IMR-90 (cell line): ENCODE measurements around the gene TRPC4. TPM values are rescaled to one million over a fixed set of nuclear protein-coding genes. Genes with fewer than 3 reads are reported as not detected.

ENCODE experiments used
- ATAC-seq: fragments of 200-7000 bp; cut with Tn5 transposase; 2 replicates; pipeline ENCODE4 v1.9.1; 2020; ENCODE audit warnings: low read depth, mild to moderate bottlenecking, moderate library complexity
- BruUV-seq: library from RNA; stranded (reverse); fragments of 400-500 nt; replicated peaks from 2 replicates; lab custom pipeline; 2021; lab: Mats Ljungman, UMichigan
- CTCF ChIA-PET: fragments of 300-600 bp; formaldehyde crosslinking; extraction: SDS; loops from one replicate; lab custom pipeline; 2021; ENCODE audit warnings: antibody characterized with exemption; lab: Yijun Ruan, JAX
- POLR2A ChIA-PET: fragments of 300-600 bp; sonication (Branson Sonifier 250); formaldehyde crosslinking; loops from one replicate; lab custom pipeline; 2022; ENCODE audit warnings: antibody characterized with exemption; ENCODE audit not compliant: unreplicated experiment; lab: Charles Lee
- DNase-seq: peaks from one replicate; pipeline ENCODE4 v3.0.0; 2013
- H2AFZ ChIP-seq: replicated peaks from 2 replicates; pipeline ENCODE3; 2013; ENCODE audit warnings: low read length, mild to moderate bottlenecking; ENCODE audit not compliant: poor library complexity
- H2AK5ac ChIP-seq: 2 replicates; pipeline ENCODE4 v1.6.1; 2013; ENCODE audit warnings: low read depth, low read length, inconsistent platforms
- H2AK9ac ChIP-seq: replicated peaks from 2 replicates; pipeline ENCODE3; 2013; ENCODE audit warnings: mild to moderate bottlenecking, low read depth, low read length, moderate library complexity; ENCODE audit not compliant: poor library complexity
- H2BK120ac ChIP-seq: 2 replicates; pipeline ENCODE4 v1.6.1; 2013; ENCODE audit warnings: low read depth, low read length, inconsistent platforms
- H2BK15ac ChIP-seq: 3 replicates; pipeline ENCODE4 v1.6.1; 2013; ENCODE audit warnings: low read depth, low read length, inconsistent platforms
- H2BK20ac ChIP-seq: 2 replicates; pipeline ENCODE4 v1.6.1; 2013; ENCODE audit warnings: low read depth, mild to moderate bottlenecking, inconsistent platforms, low read length, moderate library complexity
- H2BK5ac ChIP-seq: 2 replicates; pipeline ENCODE4 v1.6.1; 2013; ENCODE audit warnings: mild to moderate bottlenecking, low read depth, low read length, inconsistent platforms; ENCODE audit not compliant: poor library complexity, severe bottlenecking
- H3K14ac ChIP-seq: replicated peaks from 2 replicates; pipeline ENCODE4 v1.6.1; 2013; ENCODE audit warnings: low read depth, low read length, inconsistent platforms
- H3K18ac ChIP-seq: 2 replicates; pipeline ENCODE4 v1.6.1; 2013; ENCODE audit warnings: low read depth, low read length, control low read depth
- H3K23ac ChIP-seq: 2 replicates; pipeline ENCODE4 v1.6.1; 2013; ENCODE audit warnings: low read depth, low read length, inconsistent platforms
- H3K27ac ChIP-seq: 2 replicates; pipeline ENCODE4 v1.5.1; 2013; ENCODE audit warnings: mild to moderate bottlenecking, control low read depth, low read length; ENCODE audit not compliant: insufficient read depth
- H3K27me3 ChIP-seq: 2 replicates; pipeline ENCODE4 v1.6.1; 2013; ENCODE audit warnings: low read length; ENCODE audit not compliant: control insufficient read depth, insufficient read depth
- H3K36me3 ChIP-seq: 2 replicates; pipeline ENCODE4 v1.6.1; 2013; ENCODE audit warnings: low read length, mixed read lengths; ENCODE audit not compliant: control insufficient read depth, insufficient read depth
- H3K4ac ChIP-seq: 2 replicates; pipeline ENCODE4 v1.6.1; 2013; ENCODE audit warnings: low read depth, low read length, inconsistent platforms
- H3K4me1 ChIP-seq: 2 replicates; pipeline ENCODE4 v1.6.1; 2013; ENCODE audit warnings: low read length, mixed read lengths; ENCODE audit not compliant: control insufficient read depth, insufficient read depth
- H3K4me2 ChIP-seq: 2 replicates; pipeline ENCODE4 v1.6.1; 2013; ENCODE audit warnings: low read depth, mild to moderate bottlenecking, control low read depth, low read length, moderate library complexity
- H3K4me3 ChIP-seq: 2 replicates; pipeline ENCODE4 v1.5.1; 2013; ENCODE audit warnings: low read depth, mild to moderate bottlenecking, control low read depth, low read length, moderate library complexity; ENCODE audit not compliant: insufficient read depth
- H3K56ac ChIP-seq: 2 replicates; pipeline ENCODE4 v1.6.1; 2013; ENCODE audit warnings: low read length, inconsistent platforms; ENCODE audit not compliant: insufficient read depth; ENCODE audit errors: extremely low read depth
- H3K79me1 ChIP-seq, 2 experiments: 2 replicates each; pipeline ENCODE4 v1.6.1; 2013; ENCODE audit warnings: low read length in 2 of 2, inconsistent platforms in 1 of 2, low read depth in 1 of 2
- H3K9ac ChIP-seq: 2 replicates; pipeline ENCODE4 v1.6.1; 2013; ENCODE audit warnings: low read depth, low read length, control low read depth
- H3K9me1 ChIP-seq: 2 replicates; pipeline ENCODE4 v1.6.1; 2013; ENCODE audit warnings: low read length, inconsistent platforms; ENCODE audit not compliant: insufficient read depth
- H3K9me3 ChIP-seq: 2 replicates; pipeline ENCODE4 v1.6.1; 2013; ENCODE audit warnings: low read length; ENCODE audit not compliant: control insufficient read depth, insufficient read depth
- H4K20me1 ChIP-seq: 2 replicates; pipeline ENCODE4 v1.6.1; 2013; ENCODE audit warnings: low read length, inconsistent platforms; ENCODE audit not compliant: insufficient read depth
- H4K5ac ChIP-seq: 2 replicates; pipeline ENCODE4 v1.6.1; 2013; ENCODE audit warnings: mild to moderate bottlenecking, low read depth, low read length, control low read depth
- H4K8ac ChIP-seq, 2 experiments: 2 replicates each; pipeline ENCODE4 v1.6.1; 2013; ENCODE audit warnings: low read depth in 2 of 2, low read length in 2 of 2, control low read depth in 1 of 2, inconsistent platforms in 1 of 2
- H4K91ac ChIP-seq: 2 replicates; pipeline ENCODE4 v1.6.1; 2013; ENCODE audit warnings: low read depth, low read length, inconsistent platforms; ENCODE audit not compliant: insufficient read depth
- BHLHE40 ChIP-seq: fragments of 150-350 bp; IDR thresholded peaks from 2 replicates; pipeline ENCODE4 v1.6.1; 2016; ENCODE audit warnings: mild to moderate bottlenecking, low read depth, low read length
- CEBPB ChIP-seq: IDR thresholded peaks from 2 replicates; pipeline ENCODE4 v1.6.1; 2012; ENCODE audit warnings: low read depth, low read length, improper control_type of control experiment
- MAFK ChIP-seq: IDR thresholded peaks from 2 replicates; pipeline ENCODE4 v1.6.1; 2012; ENCODE audit warnings: low read depth, low read length, improper control_type of control experiment
- MAZ ChIP-seq: IDR thresholded peaks from 2 replicates; pipeline ENCODE4 v1.6.1; 2012; ENCODE audit warnings: low read depth, mild to moderate bottlenecking, low read length, improper control_type of control experiment, moderate library complexity, borderline replicate concordance
- MXI1 ChIP-seq: IDR thresholded peaks from 2 replicates; pipeline ENCODE4 v1.6.1; 2012; ENCODE audit warnings: low read depth, mild to moderate bottlenecking, low read length, moderate library complexity, borderline replicate concordance
- NFE2L2 ChIP-seq: fragments of 150-350 bp; IDR thresholded peaks from 2 replicates; pipeline ENCODE4 v1.6.1; 2016; ENCODE audit warnings: low read depth, mild to moderate bottlenecking, low read length
- POLR2A ChIP-seq: IDR thresholded peaks from 2 replicates; pipeline ENCODE4 v1.6.1; 2012; ENCODE audit warnings: mild to moderate bottlenecking, low read depth, low read length
- RCOR1 ChIP-seq: IDR thresholded peaks from 2 replicates; pipeline ENCODE4 v1.6.1; 2012; ENCODE audit warnings: mild to moderate bottlenecking, low read length, improper control_type of control experiment; ENCODE audit not compliant: insufficient replicate concordance
- RFX5 ChIP-seq: IDR thresholded peaks from 2 replicates; pipeline ENCODE4 v1.8.0; 2012; ENCODE audit warnings: low read depth, mild to moderate bottlenecking, low read length, moderate library complexity
- SMC3 ChIP-seq: fragments of 150-350 bp; IDR thresholded peaks from 2 replicates; pipeline ENCODE4 v1.6.1; 2016; ENCODE audit warnings: low read depth, mild to moderate bottlenecking, antibody characterized with exemption, low read length, moderate library complexity
- USF2 ChIP-seq: fragments of 150-350 bp; IDR thresholded peaks from 2 replicates; pipeline ENCODE4 v1.6.1; 2017; ENCODE audit warnings: mild to moderate bottlenecking, antibody characterized with exemption, low read length, low read depth
- WGBS, 2 experiments: methylation state at CpG; one replicate each; pipeline versions ENCODE4 v1.1.5 to v1.1.7; 2013; ENCODE audit warnings: missing lambda C conversion rate in 2 of 2; ENCODE audit not compliant: insufficient read length in 1 of 2; ENCODE audit errors: extremely low coverage in 2 of 2; 5-methylcytosine and 5-hydroxymethylcytosine counted together
- dilution Hi-C: fragments of 300-500 bp; cut with HindIII; formaldehyde crosslinking; loops from one replicate; pipeline ENCODE4 v1.14.3; 2018; ENCODE audit warnings: low sequenced_read_pairs; ENCODE audit not compliant: unreplicated experiment
- in situ Hi-C: fragments of 300-500 bp; cut with MboI; formaldehyde crosslinking; loops from 3 replicates; pipeline ENCODE4 v1.14.3; 2019; ENCODE audit warnings: low sequenced_read_pairs, inconsistent platforms, mixed read lengths
- intact Hi-C: fragments of 100-400 bp; cut with micrococcal nuclease; formaldehyde crosslinking; loops from 2 replicates; pipeline ENCODE4 v1.10.0; 2022
- polyA plus RNA-seq, 3 experiments: library from polyadenylated mRNA; depleted of rRNA; stranded (reverse); fragments of >200 nt; gene quantifications; 2 replicates each; pipeline ENCODE4 v1.2.3, GENCODE V29; 2012; ENCODE audit warnings: low replicate concordance in 1 of 3
- total RNA-seq: library from RNA; depleted of rRNA; stranded (reverse); fragments of >200 nt; gene quantifications from 2 replicates; pipeline ENCODE4 v1.2.3, GENCODE V29; 2012

TRPC4 gene
- total and polyA plus RNA-seq, 2 of the 4 experiments (the other 2 are of a cell fraction), result 1.9 to 5.2 TPM

GRCh38 chr13:37657134-37657533 lies 212.4 kb downstream of the TRPC4 start:
- Histone ChIP-seq H4K20me1 (no peaks in the 10 kb centered on the region), H3K79me1 (no peaks in the 10 kb centered on the region), H4K91ac (peak overlapping the region; percentile 71; the same call in 1 of the 2 replicates), H2BK15ac (no peak overlapping the region), H3K9me1 (no peaks in the 10 kb centered on the region), H4K5ac (no peak overlapping the region), H3K4ac (no peak overlapping the region; the same call in 1 of the 2 replicates), H3K18ac (peak overlapping the region; percentile 71; the same call in 1 of the 2 replicates), H2BK120ac (peak overlapping the region; percentile 85), H3K27me3 (no peaks in the 10 kb centered on the region), H2BK20ac (peak overlapping the region; percentile 83), H2AK5ac (no peak overlapping the region), H3K4me3 (no peak overlapping the region), H3K56ac (peak overlapping the region; percentile 65; the same call in 1 of the 2 replicates), H2AFZ (no peak overlapping the region), H3K36me3 (no peaks in the 10 kb centered on the region), H3K9ac (no peak overlapping the region), H3K23ac (0 out of 2 replicates have a peak overlapping the region, but pooled peaks have one; percentile 29), H2AK9ac (no peak overlapping the region), H3K9me3 (no peaks in the 10 kb centered on the region), H3K4me1 (peaks cover 4% of the 10 kb centered on the region), H4K8ac (peak overlapping the region in 1 of 2 experiments; percentile 48; a peak in 2 of 4 replicates), H3K4me2 (peak overlapping the region; percentile 21; the same call in 1 of the 2 replicates), H3K14ac (no peak overlapping the region), H2BK5ac (peak overlapping the region; percentile 96), H3K27ac (peak overlapping the region; percentile 24; the same call in 1 of the 2 replicates)
- no peak for TF ChIP-seq POLR2A
- no peak for TF ChIP-seq BHLHE40
- no peak for TF ChIP-seq USF2
- no peak for TF ChIP-seq SMC3
- no peak for TF ChIP-seq RFX5
- TF ChIP-seq MAFK, result no peak
- TF ChIP-seq MXI1, result no peak
- TF ChIP-seq MAZ, result no peak
- no peak for TF ChIP-seq NFE2L2
- no peak for TF ChIP-seq CEBPB
- no peak for TF ChIP-seq RCOR1
- BruUV-seq, result no TSS peak
- no CpG with 5 or more reads among the region's 2 CpGs for WGBS, 2 experiments
- POLR2A ChIA-PET, result no interaction called here
- in situ Hi-C loops (no loop called here), dilution Hi-C loops (no loop called here), intact Hi-C loops (loop anchor here (2.0 to 5.0 kb wide), 2 partner anchors 46 to 1105 kb away; no protein-coding TSS in a partner anchor)
- ATAC-seq, result 0 out of 2 replicates have a peak, but pooled peaks have one; percentile 9
- DNase-seq, result peak; percentile 71
- CTCF ChIA-PET, result interaction anchor here (0.8 to 1.1 kb wide), 2 partner anchors 9 to 17 kb away, joined by 3 read pairs; no protein-coding TSS in a partner anchor
